ENCODE measurements around the gene IL20RA. TPM values are rescaled to one million over a fixed set of nuclear protein-coding genes. Genes with fewer than 3 reads are reported as not detected.

The IL20RA gene
- total and polyA plus RNA-seq, 2 experiments from 2014 or later: 2.6 to 3.5 TPM

DNA sequence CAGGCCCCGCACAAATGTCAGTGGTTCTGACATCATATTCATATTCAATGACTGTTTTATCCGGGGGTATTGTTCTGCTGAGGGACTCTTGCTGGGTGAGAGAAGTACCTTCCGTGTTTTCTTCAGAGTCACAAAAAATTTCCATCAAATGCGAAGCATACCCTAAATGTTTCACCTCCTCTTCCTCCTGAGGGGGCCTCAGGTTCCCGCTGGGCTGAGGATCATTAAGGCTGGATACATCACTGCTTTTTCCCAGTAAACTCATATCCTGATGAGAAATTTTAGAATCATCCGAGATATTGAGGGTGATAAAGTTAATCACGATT, 42.8 kb downstream of the IL20RA start:
- Mint-ChIP-seq H3K4me3 (peak overlapping the region; percentile 72), H3K27ac (peak overlapping the region; percentile 86), H3K9me3 (no peaks in the 10 kb centered on the region), H3K36me3 (ENCODE audit: low read depth) (no peaks in the 10 kb centered on the region), H3K4me1 (peaks cover 39% of the 10 kb centered on the region), H3K27me3 (ENCODE audit: insufficient read depth, low read depth, poor library complexity) (peaks cover 13% of the 10 kb centered on the region)
- H3F3A ChIP-seq (replicated peaks; ENCODE audit: low read depth): no peaks in the 10 kb centered on the region
- peaks cover 42% of the 10 kb centered on the region for H3K4me1 ChIP-seq (ENCODE audit: insufficient read depth)
- H2AFZ ChIP-seq: peak overlapping the region; percentile 97
- no peaks in the 10 kb centered on the region for H3K27me3 ChIP-seq (ENCODE audit: insufficient read depth)
- DNase-seq (ENCODE audit: low spot score) (no peak), ATAC-seq (peak; percentile 54)
- H3K4me3 ChIP-seq: peak overlapping the region; percentile 50
- H3K79me2 ChIP-seq (replicated peaks; ENCODE audit: insufficient read depth): no peaks in the 10 kb centered on the region
- peak; percentile 55; the same call in 1 of the 2 replicates for TF ChIP-seq NANOG (IDR thresholded peaks at IDR 0.05; ENCODE audit: borderline replicate concordance)
- no peak for TF ChIP-seq ZNF114 (CRISPR knock-in tag; IDR thresholded peaks at IDR 0.05)
- no peaks in the 10 kb centered on the region; the same call in 1 of the 2 replicates for H3K9me2 ChIP-seq (ENCODE audit: insufficient read depth)
- H3K36me3 ChIP-seq (ENCODE audit: insufficient read depth): no peaks in the 10 kb centered on the region
- peak overlapping the region; percentile 74 for H3K4me2 ChIP-seq
- no peaks in the 10 kb centered on the region for H4K20me1 ChIP-seq (replicated peaks; ENCODE audit: insufficient read depth)
- peak overlapping the region; percentile 64; the same call in 1 of the 2 replicates for H3K27ac ChIP-seq (ENCODE audit: low read depth)

DNA sequence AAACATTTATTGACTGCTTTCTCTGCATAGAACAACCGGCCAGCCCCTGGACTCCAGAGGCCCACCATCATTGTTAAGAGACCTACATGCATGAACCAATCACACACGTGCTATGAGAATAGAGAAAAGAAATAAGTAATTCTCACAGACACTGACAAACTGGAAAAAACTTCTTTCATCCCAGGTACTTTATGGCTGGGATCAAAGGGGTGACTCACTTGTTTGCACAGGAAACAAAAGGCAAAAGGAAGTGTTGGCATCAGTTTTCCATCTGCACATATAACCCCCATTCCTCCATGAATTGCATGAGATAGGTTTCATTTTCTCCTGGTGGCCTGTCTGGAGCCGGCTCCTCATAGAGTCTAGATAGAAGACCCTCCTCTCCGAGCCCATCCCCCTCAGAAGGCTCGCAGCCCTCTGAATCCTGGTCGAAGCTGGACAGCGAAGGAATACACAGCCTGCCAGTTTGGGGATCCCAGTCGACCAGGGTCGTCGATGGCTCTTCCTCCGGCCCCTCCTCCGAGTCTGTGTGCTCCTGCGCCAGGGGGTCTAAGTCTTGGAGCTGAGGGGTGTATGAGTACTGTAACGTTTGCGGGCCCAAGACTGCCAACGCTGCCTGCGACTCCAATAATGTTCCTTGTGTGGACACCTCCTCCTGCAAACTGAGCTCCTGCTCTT, 43.3 kb downstream of the IL20RA start:
- Histone ChIP-seq H3F3A (replicated peaks; ENCODE audit: low read depth) (no peaks in the 10 kb centered on the region), H3K27me3 (ENCODE audit: insufficient read depth) (no peaks in the 10 kb centered on the region), H3K9me2 (ENCODE audit: insufficient read depth) (no peaks in the 10 kb centered on the region; the same call in 1 of the 2 replicates), H3K4me2 (peak overlapping the region; percentile 74), H4K20me1 (replicated peaks; ENCODE audit: insufficient read depth) (no peaks in the 10 kb centered on the region), H3K27ac (ENCODE audit: low read depth) (peak overlapping the region; percentile 64; the same call in 1 of the 2 replicates), H3K36me3 (ENCODE audit: insufficient read depth) (no peaks in the 10 kb centered on the region), H3K4me3 (peak overlapping the region; percentile 50), H2AFZ (peak overlapping the region; percentile 97), H3K79me2 (replicated peaks; ENCODE audit: insufficient read depth) (no peaks in the 10 kb centered on the region), H3K4me1 (ENCODE audit: insufficient read depth) (peaks cover 42% of the 10 kb centered on the region)
- H3K36me3 Mint-ChIP-seq (ENCODE audit: low read depth): no peaks in the 10 kb centered on the region
- H3K27ac Mint-ChIP-seq: peak overlapping the region; percentile 86
- no peaks in the 10 kb centered on the region for H3K9me3 Mint-ChIP-seq
- H3K4me3 Mint-ChIP-seq: peak overlapping the region; percentile 72
- DNase-seq (ENCODE audit: low spot score): peak; percentile 56
- peaks cover 39% of the 10 kb centered on the region for H3K4me1 Mint-ChIP-seq
- peak; percentile 91 for ATAC-seq
- H3K27me3 Mint-ChIP-seq (ENCODE audit: insufficient read depth, low read depth, poor library complexity): peaks cover 13% of the 10 kb centered on the region
- no peak for TF ChIP-seq EZH2 (IDR thresholded peaks at IDR 0.05; ENCODE audit: low read depth, unreplicated experiment)
- TF ChIP-seq ZNF114 (CRISPR knock-in tag; IDR thresholded peaks at IDR 0.05): no peak
- TF ChIP-seq, protein P1, sequence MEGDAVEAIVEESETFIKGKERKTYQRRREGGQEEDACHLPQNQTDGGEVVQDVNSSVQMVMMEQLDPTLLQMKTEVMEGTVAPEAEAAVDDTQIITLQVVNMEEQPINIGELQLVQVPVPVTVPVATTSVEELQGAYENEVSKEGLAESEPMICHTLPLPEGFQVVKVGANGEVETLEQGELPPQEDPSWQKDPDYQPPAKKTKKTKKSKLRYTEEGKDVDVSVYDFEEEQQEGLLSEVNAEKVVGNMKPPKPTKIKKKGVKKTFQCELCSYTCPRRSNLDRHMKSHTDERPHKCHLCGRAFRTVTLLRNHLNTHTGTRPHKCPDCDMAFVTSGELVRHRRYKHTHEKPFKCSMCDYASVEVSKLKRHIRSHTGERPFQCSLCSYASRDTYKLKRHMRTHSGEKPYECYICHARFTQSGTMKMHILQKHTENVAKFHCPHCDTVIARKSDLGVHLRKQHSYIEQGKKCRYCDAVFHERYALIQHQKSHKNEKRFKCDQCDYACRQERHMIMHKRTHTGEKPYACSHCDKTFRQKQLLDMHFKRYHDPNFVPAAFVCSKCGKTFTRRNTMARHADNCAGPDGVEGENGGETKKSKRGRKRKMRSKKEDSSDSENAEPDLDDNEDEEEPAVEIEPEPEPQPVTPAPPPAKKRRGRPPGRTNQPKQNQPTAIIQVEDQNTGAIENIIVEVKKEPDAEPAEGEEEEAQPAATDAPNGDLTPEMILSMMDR (conservative IDR thresholded peaks at IDR 0.05; ENCODE audit: low read depth in 2 of 2): no peak
- TF ChIP-seq JUNB (IDR thresholded peaks at IDR 0.05; ENCODE audit: unreplicated experiment): no peak
- TF ChIP-seq NANOG (IDR thresholded peaks at IDR 0.05; ENCODE audit: borderline replicate concordance): no peak
- TF ChIP-seq ZNF331 (CRISPR knock-in tag; IDR thresholded peaks at IDR 0.05; ENCODE audit: low read depth): no peak
- TF ChIP-seq, protein P2, sequence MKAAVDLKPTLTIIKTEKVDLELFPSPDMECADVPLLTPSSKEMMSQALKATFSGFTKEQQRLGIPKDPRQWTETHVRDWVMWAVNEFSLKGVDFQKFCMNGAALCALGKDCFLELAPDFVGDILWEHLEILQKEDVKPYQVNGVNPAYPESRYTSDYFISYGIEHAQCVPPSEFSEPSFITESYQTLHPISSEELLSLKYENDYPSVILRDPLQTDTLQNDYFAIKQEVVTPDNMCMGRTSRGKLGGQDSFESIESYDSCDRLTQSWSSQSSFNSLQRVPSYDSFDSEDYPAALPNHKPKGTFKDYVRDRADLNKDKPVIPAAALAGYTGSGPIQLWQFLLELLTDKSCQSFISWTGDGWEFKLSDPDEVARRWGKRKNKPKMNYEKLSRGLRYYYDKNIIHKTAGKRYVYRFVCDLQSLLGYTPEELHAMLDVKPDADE (IDR thresholded peaks at IDR 0.05): no peak
- no peak for TF ChIP-seq EZH2phosphoT487 (IDR thresholded peaks at IDR 0.05; ENCODE audit: unreplicated experiment)
- no peak for TF ChIP-seq POLR2AphosphoS5 (IDR thresholded peaks at IDR 0.05; ENCODE audit: low read depth)
- no peak for TF ChIP-seq CREB1 (CRISPR knock-in tag; IDR thresholded peaks at IDR 0.05; ENCODE audit: low read depth)
- TF ChIP-seq STAT1 (IDR thresholded peaks at IDR 0.05; ENCODE audit: unreplicated experiment): no peak
- TF ChIP-seq ZNF462 (CRISPR knock-in tag; IDR thresholded peaks at IDR 0.05): no peak
